SK-N-DZ (cell line): ENCODE results near the gene GSC2.

Experiments used
- DNase-seq: peaks from one replicate; pipeline ENCODE4 v3.0.0-alpha.2; 2015; ENCODE audit warnings: low spot score

The GSC2 gene

DNA sequence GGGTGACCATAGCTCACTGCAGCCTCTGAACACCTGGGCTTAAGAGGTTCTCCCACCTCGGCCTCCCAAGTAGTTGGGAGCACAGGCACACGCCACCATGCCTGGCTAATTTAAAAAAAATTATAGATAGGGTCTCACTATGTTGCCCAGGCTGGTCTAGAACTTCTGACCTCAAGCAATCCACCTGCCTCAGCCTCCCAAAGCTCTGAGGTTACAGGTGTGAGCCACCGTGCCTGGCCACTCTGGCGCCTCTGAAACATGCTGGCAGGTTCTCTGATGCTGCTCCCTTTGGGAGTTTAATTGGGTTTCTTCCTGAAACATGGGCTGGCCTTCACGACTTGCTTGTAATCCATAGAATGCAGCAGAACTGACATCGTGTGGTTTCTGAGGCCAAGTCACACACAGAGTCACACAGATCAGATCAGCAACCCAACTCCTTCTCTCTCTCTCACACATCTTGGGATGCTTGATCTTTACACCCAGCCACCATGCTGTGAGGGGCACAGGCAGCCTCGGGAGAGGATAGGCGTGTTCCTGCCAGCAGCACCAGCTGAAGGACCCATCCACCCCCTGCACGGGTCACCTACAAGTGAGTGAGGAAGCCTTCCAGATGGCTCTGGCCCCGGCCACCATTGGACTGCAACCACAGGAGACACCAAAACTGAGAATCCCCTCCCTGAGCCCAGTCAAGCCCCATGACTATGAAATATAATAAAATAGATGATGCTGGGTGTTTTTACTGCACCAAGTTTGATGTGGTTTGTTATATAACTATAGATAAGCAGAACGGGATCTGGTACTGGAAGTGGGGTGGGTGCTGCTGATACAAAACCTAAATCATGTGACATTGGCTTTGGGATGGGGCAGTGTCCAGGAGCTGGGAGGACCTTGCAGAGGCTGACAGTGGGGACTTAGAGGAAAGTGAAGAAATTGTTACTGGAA, 3.1 kb upstream of the GSC2 start:
- no peak for DNase-seq

DNA sequence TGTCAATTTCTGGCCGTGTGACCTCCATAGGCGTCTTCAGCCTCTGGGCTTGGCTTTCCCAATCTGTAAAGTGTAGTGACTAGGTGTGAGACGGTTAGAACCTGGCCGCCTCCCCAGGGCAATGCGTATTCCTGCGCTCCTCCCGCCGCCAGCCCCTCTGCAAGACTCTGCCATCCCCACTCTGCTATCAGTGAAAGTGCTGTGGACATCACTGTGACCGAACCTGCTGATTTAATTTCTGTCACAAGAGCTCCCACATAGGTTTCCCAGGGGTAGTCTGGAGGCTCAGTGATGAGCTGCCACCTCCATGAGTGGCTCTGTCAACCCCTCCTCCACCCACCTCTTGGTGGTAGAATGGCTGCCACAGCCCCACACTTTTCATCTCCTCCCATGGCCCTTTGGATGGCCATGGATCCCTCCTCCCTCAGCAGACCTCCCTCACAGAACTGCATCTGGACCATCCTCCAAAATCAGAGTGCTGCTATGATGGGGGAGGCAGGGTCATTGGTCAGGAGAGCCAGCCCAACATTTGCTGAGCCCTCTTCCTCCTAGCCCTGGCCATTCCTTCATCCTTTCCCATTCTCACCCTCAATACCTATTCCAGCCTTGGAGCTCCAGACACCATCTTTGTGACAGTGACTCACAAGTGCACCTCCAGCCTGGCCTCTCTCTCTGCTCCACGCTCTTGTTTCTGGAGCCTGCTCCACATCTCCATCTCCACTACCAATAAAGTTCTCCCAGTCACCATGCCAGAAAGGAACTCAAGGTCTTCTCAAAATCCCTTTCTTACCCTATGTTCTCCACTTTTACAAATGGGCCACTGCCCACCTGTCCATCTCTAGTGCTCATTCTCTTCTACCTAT, 1.5 kb upstream of the GSC2 start:
- no peak for DNase-seq

DNA sequence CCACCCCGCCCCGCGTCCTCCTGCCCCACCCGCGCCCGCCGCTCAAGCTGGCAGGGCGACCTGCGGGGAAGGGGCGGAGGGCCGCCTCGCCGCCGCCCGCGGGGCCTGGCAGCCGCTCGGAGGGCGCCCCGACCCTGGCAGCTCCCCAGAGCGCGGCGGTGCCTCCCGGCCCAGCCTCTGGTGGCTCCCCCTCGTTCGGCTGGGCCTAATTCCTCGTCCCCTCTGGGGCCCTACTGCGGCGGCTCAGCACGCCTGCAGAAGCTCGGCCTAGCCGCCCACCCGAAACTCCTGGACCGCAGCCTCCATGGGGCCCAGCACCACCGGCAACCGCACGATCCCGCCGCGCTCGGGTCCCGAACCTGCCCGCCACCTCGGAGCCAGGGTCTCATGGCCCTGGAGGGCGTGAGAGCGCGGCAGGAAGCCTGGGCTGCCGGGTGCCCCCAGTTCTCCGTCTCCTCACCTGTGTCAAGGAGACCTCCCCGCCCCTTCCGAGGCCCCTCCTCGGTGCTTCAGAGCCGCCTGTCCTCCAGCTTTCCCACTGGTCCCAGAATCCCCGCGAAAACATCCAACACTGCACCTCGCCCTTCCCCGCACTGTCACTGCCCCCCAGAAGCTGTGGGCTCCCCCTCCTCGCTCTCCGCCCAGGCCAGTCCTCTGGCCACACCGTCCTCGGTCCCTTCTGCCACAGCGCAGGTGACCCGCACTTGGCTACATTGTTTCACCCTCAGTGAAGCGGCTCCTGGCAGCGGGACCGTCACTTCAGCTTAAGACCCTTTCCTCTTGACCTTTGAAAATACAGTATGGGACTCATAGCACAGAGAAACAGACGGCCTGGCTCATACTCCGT, 613 bp upstream of the GSC2 start:
- no peak for DNase-seq

DNA sequence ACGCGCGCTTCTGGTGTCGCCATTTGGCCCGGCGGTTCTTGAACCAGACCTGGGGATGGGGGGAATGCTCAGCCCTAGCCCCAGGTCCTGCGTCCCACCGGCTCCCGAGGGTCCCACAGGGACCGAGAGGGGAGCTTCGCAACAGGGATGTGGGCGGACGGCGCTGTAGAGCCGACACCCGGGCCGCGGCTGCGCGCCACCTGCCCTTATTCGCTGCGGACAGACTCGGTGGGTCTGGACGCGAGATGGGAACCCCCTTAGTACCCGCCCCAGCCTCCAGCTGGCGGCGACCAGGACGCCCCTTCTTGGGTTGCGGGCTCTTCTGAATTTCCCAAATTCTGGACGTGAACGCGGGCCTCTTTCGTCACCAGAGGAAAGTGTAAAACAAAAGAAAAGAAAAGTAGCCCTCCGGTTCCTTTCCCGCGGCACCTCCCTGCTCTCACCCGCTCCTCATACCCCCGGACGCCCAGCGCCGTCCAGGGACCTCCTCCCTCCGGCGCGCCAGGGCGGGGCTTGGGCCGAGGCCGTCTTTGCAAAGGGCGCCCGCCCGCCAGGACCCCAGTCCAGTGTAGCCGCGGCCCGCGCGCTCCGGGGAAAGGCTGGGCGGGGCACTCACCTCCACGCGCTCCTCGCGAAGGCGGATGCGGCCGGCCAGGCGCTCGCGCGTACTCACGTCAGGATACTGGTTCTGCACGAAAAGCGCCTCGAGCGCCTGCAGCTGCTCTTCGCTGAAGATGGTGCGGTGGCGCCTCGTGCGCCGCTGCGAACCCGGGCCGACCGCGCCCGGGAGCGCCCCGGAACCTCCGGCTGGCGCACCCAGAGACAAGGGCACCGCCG, 827 bp downstream of the GSC2 start:
- DNase-seq: no peak

DNA sequence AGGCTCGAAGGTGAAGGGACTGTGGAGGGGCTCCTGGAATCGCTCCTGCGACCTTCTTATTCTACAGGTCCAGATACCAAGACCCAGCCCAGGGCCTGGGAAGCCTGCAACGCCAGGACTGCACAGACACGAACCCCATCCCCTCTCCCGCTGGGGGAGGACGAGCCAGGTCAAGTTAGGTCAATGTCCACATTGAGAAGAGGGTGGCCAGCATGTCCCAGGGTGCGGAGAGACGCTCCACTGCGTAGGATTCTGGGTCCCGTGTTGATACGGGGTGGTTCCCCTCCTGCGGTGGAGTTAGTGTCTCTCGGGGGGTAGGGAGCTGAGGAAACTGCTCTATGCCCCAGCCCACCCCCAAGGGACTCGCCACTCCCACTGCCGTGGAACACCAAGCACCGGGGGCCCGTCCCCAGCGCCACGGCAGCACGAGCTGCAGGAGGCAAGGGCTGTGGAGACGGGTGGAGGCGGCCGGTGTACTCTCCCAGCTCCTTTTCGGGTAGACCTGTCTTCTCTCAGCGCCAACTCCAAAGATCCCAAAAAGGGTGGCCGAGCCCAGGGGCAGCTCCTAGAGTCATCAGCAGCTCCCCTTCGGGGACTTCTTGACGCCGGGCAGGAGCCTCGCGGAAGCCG, 1.6 kb downstream of the GSC2 start:
- DNase-seq: no peak

DNA sequence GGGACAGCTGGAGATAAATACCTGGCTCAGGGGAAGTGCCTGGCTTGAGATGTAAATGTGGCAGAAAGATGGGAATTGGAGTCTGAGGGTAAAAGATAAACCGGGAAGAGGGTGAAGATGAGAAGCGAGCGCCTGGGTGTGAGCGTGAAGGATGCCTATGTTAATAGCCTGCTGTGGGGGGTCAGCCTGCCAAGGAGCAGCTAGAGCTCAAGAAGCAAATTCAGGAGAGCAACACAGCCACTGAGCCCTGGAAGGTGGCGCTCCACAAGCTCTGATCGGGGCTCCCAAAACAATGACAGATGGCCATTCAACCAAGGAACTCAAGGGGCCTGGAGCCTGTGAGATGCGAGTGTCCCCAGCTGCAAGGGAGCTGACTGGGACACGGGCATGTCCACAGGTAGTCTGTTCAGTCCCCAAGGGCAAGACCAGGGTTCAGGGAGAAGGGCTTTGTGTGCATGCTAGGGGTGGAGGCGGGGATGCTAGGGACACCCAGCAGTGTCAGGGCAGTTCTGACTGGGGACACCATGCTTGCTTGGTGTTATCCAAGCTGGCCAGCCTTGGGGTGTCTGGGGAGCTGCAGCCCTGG, 2.8 kb downstream of the GSC2 start:
- DNase-seq: no peak

DNA sequence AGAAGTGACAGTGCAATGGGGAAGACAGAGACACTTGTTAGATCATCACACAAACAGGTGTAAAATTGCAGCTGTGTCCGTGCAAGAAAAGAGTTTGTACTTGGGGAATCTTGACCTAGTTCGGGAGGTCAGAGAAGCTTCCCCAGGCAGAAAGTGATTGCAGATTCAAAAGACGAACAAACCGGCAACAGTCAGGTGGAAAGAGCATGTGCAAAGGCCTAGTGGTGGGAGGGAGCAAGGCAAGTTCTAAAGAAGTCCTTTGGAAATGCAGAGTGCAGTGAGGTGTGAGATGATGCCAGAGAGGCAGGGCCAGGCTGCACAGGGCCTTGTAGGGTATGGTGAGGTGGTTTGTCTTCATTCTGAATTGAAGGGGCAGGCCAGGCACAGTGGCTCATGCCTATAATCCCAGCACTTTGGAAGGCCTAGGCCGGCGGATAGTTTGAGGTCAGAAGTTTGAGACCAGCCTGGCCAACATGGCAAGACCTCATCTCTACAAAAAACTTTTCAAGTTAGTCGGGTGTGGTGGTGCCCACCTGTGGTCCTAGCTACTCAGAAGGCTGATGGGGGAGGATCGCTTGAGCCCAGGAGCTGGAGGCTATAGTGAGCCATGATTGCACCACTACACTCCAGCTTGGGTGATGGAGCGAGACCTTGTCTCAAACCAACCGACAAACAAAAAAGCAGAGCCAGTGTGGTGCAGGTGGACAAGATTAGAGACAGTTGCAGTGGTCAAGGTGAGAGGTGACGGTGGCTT, 3.7 kb downstream of the GSC2 start:
- DNase-seq: no peak

DNA sequence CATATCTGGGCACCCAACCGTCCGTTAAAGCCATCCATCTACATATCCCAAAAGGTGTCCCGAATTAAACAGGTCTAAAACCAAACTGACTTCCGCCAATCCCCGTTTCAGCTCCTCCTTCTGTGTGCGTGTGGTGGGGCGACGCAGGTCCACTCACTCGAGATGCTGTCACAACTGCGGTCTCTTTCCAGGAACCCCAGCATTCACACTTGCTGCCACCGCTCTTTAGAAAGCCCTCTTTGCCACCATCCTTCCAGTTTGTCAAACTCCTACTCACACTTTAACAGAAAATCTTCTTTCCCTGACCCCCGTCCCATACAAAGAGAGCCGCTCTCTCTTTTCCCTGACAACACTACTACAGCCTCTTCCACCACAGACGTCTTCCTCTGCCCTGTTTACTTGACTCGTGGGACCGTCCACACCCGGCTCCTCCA, 6.1 kb downstream of the GSC2 start:
- no peak for DNase-seq

DNA sequence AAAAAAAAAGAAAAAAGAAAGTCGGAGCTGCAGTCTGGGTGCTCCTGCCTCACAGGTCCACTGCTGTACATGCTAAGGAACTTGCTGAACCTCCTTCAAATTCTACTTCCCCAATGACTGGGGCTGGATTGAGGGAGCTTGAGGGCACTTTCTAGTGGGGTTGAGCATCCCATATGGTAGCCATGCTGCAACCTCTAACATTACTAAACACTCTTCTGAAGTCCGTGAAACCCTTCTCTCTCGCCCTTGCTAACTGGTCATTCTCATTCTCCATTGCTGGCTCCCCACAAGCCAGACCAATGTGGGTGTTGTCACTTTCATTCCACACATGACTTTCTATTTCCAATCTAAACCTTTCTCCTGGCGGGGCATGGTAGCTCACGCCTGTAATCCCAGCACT, 6.9 kb downstream of the GSC2 start:
- no peak for DNase-seq

DNA sequence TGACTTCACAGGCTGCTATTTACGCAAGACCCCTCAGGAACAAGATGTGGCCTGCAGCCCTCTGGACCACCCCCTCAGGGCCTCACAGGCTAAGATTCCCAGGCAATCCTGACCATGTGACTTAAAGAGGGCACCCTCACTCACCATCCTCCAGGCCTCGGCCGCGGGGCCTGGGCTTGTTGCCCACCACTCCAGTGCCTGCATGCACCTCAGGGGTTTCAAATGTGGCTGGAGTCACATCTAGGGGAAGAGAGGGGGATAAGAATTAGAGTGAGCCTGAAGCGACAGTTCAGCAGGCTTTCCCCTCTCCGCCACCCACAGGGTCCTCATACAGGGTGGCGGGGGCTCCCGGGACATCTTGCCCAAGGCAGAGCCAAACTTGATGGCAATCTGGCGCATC, 7.7 kb downstream of the GSC2 start:
- no peak for DNase-seq

DNA sequence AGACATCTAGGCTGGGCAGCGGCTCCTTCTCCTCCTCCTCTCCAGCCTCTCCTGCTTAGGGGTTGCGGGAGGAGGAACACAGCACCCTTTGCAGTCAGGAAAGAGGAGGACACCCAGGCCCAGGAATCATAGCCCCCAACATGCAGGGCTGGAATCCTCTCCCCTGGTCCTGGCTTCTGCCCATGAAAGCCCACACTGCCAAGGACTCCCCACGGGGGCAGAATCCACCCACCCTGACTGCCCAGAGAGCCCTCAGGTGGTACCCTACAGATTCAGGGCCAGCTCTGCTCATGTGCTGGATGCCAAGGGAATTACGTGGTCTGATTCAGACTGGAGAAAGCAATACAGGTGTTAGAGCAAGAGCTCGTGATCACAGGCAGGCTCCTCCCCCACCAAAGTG, 10.1 kb downstream of the GSC2 start:
- no peak for DNase-seq

DNA sequence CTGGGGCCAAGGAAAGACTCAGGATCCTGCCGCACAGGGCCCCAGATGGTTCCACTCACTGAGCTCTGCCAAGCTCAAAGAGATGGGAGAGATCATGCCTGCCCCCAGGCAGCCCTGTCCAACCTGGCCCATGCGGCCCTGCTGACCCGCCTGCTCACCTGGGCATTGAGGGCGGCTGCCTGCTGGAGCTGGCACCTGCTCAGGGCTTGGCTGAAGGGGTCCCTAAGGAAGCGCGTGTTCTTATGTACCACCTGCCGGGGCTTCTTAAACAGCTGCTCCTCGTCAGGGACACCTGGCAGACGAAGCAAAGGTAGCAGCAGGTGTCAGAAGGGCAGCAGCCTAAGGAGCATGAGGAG, 11.1 kb downstream of the GSC2 start:
- no peak for DNase-seq

DNA sequence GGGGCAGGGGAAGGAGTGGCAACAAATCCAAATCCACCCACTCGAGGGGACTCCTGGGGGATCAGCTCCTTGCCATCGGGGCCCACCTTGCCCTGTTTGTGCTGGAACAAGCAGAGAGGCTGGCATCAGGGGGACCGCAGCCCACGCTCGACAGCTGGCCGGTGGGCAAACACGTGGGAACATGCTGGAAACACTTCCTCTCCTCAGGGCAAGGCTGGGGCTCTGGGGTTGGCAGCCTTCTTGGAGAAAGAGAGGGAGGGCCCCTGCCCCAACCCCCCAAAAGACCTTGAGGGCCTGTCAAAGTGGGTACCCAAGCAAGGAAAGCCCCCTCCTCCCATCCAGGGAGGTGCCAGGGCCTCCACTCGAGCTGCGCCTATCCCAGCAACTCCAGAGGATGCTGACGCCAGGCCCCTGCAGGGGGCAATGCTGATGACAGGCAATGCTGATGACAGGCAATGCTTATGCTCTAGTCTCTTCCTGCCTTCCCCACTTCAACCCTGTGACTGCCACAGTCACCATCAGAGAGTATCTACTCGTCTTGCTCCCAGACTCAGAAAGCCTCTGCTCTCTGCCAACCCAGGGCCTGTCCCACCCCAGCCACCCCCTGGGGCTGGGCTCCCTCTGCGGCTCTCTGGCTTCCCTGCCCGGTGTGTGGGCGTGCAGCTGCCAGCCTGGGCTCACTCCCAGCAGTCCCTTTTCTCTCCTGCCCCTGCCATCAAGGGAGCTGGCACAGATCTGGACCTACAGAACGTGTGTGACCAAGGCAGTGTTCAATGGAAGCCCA, 11.7 kb downstream of the GSC2 start:
- DNase-seq: no peak

DNA sequence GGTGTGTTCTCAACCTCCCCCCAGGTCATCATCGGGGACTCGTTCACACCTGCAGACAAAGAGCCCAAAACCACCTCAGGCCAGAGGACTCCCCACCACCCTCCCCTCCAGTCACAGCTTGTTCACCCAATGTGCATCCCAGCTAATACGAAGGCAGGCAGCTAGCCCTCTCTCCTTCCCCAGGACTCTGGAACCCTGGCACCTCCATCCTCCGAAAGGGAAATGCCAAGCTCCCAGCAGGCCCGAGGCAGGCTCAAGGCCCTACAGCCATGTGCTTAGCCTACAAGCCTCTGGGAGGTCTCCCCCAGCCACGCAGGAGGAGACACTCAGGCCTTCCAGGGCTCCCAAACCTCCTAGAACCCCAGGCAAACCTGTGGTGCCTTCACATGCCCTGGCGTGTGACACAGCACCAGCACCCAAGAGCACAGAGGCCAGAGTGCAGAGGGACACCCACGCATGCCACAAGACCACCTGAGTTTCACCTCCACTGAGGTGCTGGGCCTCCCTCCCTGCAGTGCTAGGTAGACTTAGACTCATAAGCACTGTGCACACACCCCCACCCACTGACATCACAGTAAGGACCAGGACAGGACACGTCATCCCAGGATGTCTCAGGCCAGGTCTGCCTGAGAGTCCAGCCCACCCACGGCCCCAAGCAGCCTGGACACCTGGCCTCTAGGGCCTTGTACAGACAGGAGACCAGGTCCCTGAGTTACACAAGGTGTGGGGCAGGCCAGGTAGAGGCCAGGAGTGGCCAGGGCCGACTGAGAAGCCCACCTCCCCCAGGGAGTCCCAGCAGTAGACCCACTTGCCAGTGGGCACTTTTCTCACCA, 12.5 kb downstream of the GSC2 start:
- no peak for DNase-seq

DNA sequence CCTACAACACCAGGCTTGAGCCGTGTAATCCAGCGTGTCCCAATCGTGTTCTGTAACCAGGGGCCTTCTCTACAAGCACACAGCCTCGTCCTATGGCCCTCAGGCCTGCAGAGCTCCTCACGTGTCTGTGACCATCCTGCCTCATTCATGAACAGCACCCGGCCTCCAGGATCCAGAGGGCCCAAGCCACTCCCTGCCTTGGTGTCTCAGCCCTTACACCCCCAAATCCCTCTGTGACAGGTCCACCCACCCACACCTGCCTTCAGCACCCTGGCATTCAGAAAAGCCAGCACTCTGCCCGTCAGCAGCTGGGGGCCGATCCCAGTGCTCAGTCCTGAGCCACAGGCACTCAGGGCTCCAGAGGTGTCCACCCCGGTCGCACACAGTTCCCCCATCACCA, 13.2 kb downstream of the GSC2 start:
- DNase-seq: no peak

DNA sequence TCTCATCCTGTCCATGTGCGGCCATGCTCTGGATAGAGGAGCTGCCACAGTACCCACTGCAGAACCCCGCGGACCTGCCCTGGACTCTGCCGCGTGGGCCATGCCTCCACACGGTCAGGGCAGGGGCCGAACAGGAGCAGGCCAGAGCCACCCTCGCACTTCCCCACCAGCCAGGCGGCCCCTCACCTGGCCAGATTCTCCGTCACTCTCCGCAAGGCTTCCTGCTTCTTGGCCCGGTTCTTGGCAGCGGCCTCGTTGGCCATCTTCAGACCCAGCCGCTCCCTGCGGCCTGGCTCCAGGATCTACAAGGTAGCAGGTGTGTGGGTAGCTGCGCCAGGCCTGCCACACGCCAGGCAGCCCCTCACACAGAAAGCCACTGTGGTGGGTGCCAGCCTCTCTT, 15.2 kb downstream of the GSC2 start:
- no peak for DNase-seq

DNA sequence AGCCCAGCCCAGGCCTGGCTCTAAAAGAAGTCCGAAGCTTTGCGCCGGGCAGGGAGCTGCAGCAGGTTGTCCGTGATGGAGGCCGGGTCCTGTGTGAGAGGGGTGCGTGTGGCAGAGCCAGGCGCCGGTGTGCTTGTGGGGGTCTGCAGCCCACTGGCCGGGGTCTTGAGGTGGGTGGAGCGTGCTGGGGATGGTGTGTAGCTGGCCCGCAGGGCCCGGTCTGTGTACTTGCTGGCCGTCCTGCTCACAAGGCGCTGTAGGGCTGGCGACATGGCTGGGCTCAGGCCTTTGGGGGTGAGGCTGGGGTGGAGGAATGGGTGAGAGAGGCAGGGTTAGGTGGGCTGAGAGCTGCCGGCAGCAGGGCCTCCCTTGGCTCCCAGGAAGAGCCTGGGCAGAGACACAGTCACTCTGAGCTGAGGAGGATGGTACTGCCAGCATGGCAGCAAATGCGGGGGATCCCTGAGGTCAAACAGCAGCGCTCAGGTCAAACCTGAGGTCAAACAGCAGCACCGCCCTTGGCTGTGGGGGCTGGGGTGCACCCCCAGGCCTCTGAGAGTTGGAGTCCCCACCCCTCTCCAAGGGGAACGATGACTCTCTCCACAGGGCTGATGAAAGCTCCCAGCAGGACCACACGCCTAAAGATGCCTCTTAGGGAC, 15.8 kb downstream of the GSC2 start:
- DNase-seq: no peak
